ENCODE measurements around the gene DBP.

DNA sequence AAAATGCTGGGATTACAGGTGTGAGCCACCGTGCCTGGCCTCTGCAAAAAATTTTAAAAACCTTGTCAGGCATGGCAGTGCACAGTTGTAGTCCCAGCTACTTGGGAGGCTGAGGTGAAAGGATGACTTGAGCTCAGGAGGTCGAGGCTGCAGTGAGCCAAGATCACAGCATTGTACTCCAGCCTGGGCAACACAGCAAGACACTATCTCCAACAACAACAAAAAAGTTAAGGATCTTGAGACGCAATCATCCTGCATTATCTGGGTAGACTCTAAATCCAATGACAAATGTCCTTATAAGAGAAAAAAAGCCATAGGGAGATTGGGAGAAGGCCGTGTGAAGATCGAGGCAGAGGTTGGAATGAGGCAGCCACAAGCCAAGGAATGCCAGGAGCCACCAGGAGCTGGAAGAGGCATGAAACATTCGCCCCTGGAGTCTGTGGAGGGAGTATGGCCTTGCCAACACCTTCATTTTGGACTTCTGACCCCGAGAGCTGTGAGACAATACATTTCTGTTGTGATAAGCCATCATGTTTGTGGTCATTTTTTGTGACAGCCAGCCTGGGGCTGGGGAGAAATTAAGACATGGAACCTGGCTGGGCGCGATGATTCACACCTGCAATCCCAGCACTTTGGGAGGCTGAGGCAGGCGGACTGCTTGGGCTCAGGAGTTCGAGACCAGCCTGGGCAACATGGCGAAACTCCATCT, 13.9 kb upstream of the DBP start:
- no peak for TF ChIP-seq CTCF (IDR thresholded peaks at IDR 0.05)
- no peak for TF ChIP-seq EP300 (IDR thresholded peaks at IDR 0.05)
- no peak for TF ChIP-seq POLR2A (IDR thresholded peaks at IDR 0.05)
- no peak for TF ChIP-seq POLR2AphosphoS5 (IDR thresholded peaks at IDR 0.05)
